HG02678 (cell line): ENCODE results near the gene SPATA17.

Experiments used
- ATAC-seq: cut with Tn5 transposase; IDR thresholded peaks from one replicate; pipeline ENCODE4 v1.9.1; 2021; ENCODE audit warnings: mild to moderate bottlenecking, moderate library complexity; ENCODE audit not compliant: unreplicated experiment

The SPATA17 gene

GRCh38 chr1:217910203-217910602, 279.1 kb downstream of the SPATA17 start:
- no peak for ATAC-seq

DNA sequence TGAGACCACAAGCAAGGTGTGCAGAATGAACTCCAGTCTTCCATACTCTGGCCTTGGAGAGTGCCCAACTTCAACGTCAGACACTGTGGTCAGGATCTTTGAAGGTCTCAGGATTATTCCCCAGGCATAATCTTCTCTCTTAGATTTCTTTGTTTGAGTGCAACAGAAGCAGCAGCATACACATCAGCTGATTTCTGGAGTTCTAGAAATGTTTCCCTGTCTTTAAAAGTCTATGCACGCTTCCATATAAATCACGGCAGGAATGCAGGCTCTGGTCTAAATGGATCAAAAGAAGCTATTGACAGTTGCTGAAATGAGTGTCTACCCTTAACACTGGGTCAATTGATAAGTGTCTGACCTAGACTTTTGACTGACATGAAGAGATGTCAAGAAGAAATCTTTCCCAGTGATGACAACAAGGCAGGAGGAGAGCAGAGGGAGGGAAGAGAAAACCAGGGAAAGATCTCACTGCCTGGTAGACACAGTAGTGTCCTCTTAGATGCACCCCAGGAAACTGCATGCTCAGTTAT, 279.7 kb downstream of the SPATA17 start:
- no peak for ATAC-seq

- ATAC-seq: no peak
Observed at GRCh38 chr1:217911908-217912307, 280.8 kb downstream of the SPATA17 start.

DNA sequence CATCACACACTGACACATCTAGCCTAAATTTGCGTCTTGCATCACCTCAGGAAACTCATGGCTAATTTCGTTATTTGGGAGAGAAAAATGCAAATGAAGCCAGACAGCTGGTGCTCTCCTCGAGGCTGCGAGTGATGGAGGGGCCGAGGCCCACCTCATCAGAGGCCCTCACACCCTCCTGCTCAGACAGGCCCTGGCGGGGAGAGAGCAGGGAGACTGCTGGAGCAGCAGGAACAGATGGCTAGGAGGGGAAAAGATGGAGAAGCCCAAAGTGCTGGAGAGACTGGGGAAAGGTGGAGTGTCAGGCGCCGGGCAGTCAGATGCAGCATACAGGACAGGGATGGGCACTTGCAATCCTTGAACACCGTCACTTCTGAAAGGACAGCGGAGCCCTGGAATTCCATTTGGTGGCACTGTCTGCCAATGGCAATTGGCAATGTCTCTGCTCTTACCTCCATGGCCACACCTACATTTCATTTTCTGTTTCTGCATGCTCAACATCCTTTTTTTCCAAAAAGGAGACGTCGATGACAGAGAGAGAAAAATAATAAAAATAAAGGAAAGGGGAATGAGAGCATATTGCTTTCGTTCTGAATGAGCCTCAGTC, 286.2 kb downstream of the SPATA17 start:
- no peak for ATAC-seq

GRCh38 chr1:217919683-217920388, 288.7 kb downstream of the SPATA17 start:
- ATAC-seq: no peak
